ENCODE data around the gene TCF3.
"Not testable (repeated sequence)": the region's sequence is repeated elsewhere in the genome, so short reads cannot be mapped to it uniquely, and the experiment has no call there.

Gene TCF3

DNA sequence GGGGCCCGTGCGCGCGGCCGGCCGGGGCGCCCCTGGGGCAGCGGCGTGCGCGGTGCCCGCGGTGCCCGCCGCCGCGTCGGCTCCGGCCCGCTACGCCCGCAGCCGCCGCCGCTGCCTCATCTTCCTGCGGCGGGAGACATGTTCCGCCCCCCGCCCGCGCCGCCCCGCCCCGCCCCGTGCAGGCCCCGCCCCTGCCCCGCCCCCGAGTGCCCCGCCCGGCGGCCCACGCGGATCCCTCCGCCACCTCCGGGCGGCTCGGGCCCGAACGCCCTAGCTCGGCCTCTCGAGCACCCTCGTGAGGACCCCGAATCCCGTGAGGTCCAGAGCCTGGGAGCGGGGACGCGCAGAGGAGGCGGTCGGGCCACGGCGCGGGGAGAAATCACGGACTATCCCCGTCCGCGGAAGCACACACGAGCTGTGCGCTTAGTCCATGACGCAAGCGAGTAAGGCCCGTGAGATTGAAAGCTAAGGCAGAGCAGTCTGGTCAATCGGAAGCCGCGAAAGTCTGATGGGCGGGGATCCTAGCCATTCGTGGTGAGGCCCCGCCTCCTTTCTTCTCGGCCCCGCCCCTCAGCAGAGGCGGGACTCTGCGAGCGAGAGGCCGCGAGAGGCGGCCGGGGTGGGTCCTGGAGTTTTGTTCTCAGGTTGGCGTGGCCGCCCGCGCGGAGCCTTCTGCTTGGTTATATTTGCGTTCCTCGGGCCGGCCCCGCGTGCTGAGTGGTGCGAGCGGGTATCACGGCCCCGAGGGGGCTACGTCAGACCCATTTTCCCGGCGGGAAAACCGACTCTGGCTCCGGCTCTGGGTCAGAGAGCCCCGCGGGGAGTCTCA, at the start of gene TCF3:
Gene TCF3 (minus strand): TSS at position 145 of the 829 bp plus-strand sequence. CDS start 2,367 bp downstream, outside the sequence.
- DNase-seq, result peak; percentile 99 to 100

DNA sequence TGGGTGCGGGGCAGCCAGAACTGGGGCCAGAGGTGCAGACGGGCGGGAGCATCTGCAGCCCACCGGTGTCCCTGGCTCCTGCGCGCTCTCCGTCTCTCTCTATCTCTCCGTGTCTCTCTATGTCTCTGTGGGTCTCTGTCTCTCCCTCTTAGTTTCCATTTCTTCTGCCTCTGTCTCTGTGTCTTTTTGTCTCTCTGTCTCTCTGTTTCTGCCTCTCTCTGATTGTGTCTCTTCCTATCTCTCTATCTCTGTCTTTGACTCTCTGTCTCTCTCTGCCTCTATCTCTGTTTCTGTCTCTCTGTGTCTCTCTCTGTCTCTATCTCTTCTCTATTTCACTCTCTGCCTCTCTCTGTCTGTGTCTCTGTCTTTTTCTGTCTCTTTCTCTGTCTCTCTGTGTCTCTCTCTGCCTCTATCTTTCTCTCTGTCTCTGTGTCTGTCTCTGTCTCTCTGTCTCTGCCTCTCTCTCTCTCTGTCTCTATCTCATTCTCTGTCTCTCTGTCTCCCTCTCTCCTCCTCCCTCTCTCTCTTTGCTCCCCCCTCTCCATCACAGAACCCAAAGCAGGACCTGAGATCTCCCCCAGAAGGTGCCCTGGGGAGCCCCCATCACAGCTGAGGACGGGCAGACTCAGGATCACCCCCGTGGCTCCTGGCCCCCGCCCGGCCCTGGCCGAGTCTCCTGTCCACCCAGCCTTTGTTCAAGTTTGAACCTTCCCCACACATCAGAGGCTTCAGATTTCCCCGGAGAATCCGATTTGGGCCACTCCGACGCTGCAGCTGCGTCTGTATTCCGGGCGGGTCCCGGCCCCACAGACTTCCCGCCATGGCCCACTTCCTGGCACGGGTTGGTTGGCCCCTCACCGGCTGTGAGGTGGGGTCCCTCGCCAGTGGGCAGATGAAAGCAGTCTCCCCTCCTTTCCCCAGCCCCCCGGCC, 48.6 kb upstream of the TCF3 start:
- no peak for DNase-seq

DNA sequence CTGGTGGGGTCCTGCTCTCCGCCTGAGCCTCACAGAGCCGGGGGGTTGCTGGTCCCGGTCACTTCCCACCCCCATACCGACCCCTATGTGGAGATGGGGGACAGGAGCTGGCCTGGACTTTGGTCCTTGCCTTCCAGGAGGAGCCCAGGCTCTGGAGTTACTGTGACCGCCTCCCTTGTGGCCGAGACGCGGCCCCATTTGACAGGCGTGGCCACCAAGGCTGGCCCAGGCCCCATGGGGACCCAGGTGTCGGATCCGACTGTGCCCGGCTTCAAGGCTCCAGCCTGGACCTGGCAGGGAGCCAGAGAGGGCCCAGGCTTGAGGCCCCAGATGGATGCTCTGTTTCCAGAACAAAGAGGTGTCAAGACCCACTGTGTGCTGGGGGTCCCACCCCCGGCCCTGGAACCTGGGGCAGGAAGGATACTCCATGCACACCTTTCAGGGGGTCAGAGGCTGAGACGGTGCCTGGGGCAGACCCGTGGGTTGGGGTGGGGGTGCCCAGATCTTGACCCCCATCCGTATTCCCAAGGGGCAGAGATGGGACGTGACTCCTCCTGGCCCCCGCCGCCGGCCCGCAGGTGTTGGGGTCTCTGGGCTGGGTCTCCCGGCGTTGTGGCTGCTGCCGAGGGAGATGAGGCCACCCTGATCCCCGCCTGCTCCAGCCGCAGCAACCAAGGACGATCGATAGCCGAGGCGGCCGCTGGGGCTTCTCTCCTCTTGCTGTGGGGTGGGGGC, 47.8 kb upstream of the TCF3 start:
- no peak for DNase-seq

DNA sequence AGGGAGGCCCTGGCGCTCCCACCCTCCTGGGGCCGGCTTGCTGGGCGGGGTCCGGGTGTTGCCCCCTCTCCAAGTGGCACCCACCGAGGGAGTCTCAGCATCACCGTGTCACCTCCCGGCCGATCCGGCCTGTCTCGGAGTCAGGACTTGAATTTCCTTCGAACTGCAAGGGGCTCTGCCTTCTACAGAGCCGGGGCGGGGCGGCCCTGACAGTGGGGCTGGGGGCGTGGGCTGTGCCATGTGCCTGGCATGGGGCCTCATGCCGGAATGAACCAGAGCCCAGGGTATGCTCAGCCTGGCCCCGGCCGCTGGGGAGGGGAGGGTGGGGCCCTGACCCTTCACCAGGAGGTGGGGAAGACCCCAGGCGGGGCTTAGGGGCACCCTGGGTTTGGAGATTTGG, 47.0 kb upstream of the TCF3 start:
- no peak for DNase-seq

DNA sequence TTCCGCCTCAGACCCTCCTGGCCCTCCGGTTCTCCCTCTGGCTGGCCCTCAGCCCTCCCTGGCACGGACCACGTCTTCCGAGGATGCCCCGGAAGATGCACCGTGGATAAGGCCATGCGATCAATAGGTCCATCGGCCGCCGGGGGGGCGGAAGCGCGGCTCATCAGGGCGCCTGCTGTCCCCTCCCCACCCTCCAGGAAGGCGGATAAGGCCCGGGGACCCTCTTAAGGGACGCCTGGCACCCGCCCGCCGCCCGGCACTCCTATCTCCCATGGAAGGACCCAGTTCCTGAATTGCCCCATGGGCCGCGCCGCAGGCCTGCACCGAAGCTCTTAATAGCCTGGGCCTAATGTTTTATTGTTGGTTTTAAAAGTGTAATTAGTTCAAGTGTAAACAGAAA, 46.2 kb upstream of the TCF3 start:
- no peak for DNase-seq

DNA sequence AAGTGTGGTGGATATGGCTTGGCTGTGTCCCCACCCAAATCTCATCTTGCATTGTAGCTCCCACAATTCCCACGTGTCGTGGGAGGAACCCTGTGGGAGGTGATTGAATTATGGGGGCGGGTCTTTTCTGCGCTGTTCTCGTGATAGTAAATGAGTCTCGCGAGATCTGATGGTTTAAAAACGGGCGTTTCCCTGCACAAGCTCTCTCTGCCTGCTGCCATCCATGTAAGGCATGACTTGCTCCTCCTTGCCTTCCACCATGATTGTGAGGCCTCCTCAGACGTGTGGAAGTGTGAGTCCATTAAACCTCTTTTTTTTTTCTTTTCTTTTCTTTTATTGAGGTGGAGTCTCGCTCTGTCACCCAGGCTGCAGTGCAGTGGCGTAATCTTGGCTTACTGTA, 43.1 kb upstream of the TCF3 start:
- not testable (repeated sequence) for DNase-seq

DNA sequence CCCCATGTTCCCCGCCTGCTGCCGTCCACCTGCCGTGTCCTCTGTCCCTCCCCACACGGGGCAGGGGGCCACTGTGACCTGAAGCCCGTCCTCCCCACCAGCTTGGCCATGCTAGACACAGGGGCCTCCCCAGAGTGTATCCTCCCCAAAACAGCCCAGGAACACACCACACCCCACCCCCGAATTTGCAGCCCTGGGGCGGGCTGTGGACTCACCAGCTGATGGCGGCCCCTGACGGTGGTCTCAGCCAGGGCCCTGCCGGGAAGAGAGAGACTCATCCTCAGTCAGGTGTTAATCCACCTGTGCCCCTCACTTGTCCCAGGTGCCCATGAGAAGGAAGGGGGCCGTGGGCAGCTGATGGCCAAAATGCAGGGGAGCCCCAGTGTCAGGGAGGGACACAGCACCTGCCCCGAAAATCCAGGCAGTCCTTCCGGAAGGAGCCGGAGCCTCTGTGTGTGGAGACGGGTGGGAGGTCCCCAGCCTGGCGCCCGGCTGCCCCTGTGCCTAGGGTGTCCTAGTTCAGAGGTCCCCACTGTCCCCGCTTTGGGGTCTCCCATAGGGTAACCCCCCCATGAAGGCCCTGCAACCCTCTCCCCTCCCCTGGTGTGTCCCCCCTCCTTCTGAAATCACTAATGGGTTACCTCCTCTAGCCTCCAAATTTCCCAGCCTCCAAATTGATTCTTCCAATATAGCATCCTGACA, 39.3 kb upstream of the TCF3 start:
- DNase-seq, result no peak

DNA sequence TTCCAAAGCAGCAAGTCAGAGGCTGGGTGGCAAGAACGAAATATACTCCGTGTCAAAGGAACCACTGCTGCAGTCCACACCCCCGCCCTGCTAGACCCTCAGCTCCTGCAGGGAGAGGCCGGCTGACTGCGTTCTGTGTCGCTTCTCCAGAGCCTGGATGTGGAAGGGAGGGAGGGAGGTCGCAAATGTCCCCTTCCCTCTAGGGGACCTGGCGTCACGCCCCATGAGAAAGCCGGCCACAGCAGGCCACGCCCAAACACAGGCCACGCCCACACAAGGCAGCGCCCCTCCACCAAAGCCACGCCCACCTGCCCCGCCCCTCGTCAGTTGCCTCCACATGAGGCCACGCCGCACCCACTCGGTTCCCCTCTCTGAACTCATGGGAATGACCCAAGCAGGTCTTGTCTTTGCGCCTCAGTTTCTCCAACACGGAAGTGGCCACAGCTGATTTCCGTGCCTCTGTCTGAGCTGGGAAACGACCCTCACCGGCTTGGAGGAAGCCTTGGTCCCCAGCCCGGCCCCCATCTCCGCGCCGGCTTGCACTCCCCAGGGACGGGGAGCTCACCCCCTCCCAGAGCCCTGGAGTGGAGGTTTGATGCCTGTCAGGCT, 38.4 kb upstream of the TCF3 start:
- peak; percentile 81 to 83 for DNase-seq

DNA sequence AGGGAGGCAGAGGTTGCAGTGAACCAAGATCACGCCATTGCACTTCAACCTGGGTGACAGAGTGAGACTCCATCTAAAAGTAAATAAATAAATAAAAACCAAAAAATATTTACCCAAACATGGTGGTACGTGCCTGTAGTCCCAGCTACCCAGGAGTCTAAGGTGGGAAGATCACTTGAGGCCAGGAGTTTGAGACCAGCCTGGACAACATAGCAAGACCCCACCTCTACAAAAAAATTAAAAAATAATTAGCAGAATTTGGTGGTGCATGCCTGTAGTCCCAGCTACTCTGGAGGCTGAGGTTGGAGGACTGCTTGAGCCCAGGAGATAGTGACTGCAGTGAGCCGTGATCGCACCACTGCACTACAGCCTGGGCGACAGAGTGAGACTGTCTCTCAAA, 33.4 kb upstream of the TCF3 start:
- not testable (repeated sequence) for DNase-seq

DNA sequence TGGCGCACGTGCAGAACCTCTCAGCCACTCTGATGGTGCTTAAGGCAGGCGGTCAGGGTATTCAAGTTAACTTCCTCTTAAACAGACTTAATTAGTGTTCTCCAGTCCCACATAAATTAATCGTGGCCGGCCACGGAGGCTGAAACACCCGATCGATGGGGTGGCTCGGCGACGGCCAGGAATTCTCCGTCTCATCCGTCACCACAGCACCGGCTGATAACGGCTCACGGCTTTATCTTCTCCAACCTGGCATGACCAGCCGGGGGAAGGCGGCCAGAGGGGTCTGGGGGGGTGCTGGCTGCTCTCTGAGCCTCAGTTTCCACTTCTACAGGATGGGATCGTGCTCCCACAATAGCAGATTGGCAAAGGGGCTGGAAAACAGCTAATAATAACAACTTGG, 32.6 kb upstream of the TCF3 start:
- DNase-seq, result no peak

DNA sequence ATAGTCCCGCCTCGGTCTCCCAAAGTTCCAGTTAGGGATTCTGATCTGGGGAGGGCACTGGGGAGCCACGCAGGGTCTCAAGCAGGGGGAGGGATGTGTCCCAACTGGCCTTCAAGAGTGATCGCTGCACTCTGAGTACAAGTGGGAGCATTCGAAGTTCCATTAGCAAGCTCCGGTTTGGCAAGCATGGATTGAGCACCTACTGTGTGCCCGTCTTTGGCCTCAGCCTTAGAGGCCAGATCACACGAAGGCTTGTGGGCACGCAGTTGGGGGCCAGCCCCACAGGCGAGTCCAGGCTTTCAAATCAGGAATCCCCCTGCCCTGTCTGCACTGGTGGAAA, 32.1 kb upstream of the TCF3 start:
- DNase-seq, result no peak

DNA sequence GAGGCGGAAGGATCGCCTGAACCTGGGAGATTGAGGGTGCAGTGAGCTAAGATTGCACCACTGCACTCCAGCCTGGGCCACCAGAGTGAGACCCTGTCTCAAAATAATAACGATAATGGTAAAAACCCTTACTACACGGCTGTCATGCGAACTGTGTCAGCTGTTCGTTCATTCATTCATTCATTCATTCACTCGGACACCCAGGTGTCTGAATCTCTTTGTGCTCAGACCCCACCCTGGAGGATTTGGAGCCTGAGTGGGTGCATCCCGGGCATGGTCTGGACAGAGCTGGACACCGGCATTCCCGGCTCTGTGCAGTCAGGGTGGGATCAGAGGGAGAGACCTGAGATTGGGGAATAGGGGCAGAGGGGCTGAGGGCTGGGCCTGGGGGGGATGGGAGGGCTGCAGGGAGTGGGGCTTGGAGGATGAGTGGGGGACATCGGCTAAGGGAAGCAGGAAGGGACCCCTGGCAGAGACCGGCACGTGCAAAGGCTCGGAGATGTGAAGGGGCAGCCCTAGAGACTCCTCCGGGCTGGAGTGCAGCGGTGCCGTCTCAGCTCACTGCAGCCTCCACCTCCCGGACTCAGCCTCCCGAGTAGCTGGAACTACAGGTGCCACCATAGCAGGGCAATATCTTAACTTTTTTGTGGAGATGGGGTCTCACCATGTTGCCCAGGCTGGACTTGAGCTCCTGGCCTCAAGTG, 31.6 kb upstream of the TCF3 start:
- no peak for DNase-seq

DNA sequence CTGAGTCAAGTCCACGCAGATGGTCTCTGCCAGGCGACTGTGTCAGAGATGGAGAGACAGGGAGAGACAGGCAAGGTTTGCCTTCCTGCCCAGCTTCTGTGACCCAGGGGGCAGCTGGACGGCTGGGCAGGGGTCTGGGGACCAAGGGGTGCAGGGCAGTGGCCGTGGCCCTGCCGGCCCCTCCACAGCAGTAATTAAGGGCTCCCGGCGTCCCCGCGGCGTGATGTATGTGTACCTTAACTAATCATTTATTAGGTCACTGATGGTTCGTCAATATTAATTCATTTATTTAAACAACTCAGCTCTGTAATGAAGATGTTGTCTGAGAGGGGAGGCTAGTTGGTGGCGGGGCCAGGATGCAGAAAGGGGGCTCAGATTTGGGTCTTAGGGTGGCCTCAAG, 28.6 kb upstream of the TCF3 start:
- no peak for DNase-seq

DNA sequence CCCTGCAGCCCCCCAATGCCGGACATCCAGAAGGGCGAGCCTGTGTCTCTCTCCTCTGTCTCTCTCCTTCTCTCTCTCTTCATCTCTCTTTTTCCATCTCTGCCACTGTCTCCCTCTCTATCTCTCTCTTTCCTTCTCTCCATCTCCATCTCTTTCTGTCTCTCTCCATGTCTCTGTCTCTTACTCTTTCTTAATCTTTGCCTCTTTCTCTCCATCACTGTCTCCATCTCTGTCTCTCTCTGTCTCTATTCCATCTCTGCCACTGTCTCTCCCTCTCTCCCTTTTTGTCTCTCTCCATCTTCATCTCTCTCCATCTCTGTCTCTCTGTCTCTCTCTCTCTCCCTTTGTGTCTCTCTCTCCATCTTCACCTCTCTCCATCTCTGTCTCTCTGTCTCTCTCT, 25.7 kb upstream of the TCF3 start:
- no peak for DNase-seq

DNA sequence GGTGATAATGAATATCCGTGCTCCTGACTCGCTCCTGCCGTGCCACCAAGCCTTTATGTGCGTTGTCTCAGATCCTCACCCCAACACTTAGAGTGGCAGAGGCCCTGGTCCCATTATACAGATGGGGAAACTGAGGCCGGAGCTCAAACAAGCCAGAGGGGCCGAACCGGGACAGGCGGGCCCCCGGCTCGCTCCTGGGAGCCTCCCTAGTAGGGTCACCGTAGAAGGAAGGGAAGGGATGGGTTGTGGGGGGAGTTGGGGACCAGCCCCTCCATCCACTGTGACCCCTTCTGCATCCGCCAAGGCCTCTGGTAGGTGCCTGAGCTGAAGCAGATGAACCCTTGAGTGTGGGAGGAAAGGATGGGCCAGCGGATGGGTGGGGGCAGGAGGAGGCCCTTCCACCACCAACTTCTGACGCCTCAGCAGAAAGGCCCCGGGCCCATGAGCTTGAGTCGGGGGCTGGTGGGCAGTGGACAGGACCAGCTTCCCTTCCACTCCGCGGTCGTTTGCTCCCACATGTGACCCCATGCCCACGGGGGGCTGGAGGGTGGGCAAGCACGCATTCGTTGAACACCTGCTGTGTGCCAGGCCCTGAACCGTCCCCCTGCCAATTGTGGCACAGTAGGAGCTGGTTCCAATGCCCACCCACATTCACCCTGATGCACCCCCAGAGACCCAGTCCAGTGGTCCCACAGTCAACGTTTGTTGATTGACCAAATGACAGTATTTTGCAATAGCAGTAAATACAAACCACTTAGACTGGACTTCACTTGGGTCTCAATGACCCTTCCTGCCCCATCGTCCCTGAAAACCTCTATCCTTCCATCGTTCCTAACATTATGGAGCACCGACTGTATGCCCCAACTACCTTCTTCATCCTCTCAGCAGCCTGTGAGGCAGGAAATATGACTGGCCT, 24.2 kb upstream of the TCF3 start:
- no peak for DNase-seq

DNA sequence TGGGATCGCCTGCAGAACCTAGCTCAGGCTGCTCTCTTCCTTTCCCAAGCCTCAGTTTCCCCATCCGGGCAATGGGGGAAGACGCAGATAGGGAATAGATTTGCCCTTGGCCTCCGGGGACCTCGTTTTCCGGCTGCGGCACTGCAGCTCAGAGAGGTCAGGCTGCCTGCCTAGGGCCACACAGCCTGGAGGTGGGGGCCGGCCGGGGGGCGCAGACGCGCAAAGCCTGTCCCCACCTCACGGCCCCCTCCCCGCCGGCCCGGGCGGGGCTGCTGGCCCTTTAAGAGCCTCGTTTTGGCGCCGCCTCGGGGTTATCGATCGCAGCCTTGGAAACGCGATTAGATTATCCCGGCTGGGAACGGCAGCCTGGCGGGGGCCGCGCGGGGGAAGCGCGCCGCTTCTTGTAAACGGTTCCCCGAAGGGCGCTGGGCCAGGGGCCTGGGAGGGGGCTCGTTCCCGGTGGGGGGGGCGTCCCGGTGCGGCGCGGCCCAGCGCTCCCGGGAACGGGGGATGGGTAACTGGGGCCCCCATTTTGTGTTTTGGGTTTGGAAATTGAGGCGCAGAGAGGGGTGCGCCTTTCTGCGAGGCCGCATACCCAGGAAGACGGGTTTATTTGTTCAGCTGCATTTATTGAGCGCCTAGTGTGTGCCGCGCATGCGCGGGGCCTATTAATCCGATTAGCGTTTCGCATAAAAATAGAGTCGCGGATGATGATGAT, 23.4 kb upstream of the TCF3 start:
- DNase-seq, result no peak

DNA sequence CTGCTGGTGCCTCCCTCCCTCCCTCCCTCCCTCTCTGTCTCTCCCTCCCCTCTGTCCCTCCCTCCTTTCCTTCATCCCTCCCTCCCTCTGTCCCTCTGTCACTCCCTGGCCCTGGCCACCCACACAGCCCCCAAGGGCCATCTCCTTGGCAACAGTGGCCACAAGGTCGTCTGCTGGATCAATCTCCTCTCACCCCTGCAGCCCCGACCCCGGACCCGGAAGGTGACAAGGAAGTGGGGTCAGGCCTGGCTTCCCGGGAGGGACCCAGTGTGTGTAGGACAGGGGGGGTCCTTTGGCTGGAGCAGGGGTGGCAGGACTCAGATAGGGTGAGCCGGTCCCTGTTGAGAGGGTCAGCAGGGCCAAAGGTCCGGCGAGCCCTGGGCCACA, 21.9 kb upstream of the TCF3 start:
- no peak for DNase-seq

DNA sequence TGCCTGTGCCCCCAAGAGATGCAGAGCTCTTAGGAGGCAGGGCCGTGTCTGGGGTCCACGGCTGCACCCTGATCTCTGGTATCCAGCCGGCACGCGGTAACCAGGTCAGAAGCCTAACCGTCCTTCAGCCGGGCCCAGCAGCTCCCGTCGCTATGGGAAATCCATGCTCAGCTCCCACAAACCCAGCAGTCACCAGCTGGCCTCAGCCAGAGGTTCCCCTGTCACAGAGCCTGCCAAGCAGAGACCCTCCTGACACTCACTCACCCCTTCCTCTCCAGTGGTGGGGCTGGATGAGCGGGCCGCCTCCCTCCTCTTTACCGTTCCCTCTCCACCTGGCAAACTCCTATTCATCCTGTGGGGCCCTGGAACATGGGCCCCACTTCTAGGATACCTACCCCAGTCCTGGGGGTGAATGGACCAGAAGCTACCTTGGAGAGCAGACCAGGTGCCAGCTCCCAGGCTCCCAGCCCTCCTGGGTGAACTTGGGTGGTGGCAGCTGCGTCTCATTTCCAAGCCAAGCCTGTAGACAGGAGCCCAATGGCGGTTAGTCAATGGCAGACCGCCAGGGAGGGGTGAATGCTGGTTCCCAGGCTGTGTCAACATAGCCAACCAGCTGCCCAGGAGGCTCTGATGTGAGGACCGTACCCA, 21.4 kb upstream of the TCF3 start:
- no peak for DNase-seq

All from activated T-cell treated with anti-CD3 and anti-CD28 coated beads, Interleukin-2, amount 50 U/mL, for 48 hours (primary cell).